HT-29 (cell line): ENCODE data around the gene ZNF682. TPM values are rescaled to one million over a fixed set of nuclear protein-coding genes. Genes with fewer than 3 reads are reported as not detected.
"Not testable (repeated sequence)": the region's sequence is repeated elsewhere in the genome, so short reads cannot be mapped to it uniquely, and the experiment has no call there.

Experiments
- DNase-seq: peaks from one replicate; pipeline ENCODE4 v3.0.0-alpha.2; 2015; ENCODE audit warnings: low spot score
- total RNA-seq: library from RNA; depleted of rRNA; stranded (reverse); fragments of >200 nt; shearing (Covaris generic); gene quantifications from 2 replicates; pipeline ENCODE4 v1.2.3, GENCODE V29; 2014; rRNA removed

Gene ZNF682
- not detected in 2 replicates for total RNA-seq

- no peak for DNase-seq
Measured at GRCh38 chr19:20039203-20039723, at the start of gene ZNF682. Gene ZNF682, minus strand, starts transcription at chr19:20039505. Its CDS starts 160 bp downstream, at chr19:20039345.

- DNase-seq: not testable (repeated sequence)
Measured at GRCh38 chr19:20082876-20083275, 43.6 kb upstream of the ZNF682 start.

DNA sequence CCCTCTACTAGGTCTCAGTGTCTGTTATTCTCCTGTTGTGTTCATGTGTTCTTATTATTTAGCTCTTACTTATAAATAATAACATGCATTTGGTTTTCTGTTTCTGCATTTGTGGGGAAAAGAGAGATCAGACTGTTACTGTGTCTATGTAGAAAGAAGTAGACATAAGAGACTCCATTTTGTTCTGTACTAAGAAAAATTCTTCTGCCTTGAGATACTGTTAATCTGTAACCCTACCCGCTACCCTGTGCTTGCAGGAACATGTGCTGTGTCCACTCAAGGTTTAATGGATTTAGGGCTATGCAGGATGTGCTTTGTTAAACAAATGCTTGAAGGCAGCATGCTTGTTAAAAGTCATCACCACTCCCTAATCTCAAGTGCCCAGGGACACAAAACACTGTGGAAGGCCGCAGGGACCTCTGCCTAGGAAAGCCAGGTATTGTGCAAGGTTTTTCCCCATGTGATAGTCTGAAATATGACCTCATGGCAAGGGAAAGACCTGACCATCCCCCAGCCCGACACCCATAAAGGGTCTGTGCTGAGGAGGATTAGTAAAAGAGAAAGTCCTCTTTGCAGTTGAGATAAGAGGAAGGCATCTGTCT, 43.0 kb upstream of the ZNF682 start:
- not testable (repeated sequence) for DNase-seq

GRCh38 chr19:20080656-20081055, 41.4 kb upstream of the ZNF682 start:
- no peak for DNase-seq

DNA sequence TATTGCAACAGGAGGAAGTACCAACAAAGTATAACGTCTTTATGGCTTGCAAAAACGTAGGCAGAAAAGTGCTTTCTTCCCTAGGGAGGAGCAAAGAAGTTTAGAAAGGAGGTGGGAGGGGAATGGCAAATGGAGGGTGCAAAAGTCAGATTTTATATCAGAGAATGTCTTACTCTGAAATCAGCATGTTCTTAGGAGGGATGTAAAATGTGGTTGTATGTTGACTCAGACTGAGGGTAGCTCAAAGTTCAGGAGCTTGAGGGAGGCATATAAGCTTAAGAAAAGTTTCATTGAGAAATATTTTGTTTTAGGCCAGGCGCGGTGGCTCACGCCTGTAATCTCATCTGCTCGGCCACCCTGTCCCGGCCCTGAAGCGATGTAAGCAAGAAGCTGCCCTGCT, 40.2 kb upstream of the ZNF682 start:
- no peak for DNase-seq

GRCh38 chr19:20078581-20079031, 39.3 kb upstream of the ZNF682 start:
- no peak for DNase-seq

- DNase-seq: no peak
Measured at GRCh38 chr19:20077791-20078463, 38.6 kb upstream of the ZNF682 start, which contains the start of gene ZNF90. Gene ZNF90, plus strand, starts transcription at chr19:20078000. Its CDS starts 133 bp downstream, at chr19:20078133.

DNA sequence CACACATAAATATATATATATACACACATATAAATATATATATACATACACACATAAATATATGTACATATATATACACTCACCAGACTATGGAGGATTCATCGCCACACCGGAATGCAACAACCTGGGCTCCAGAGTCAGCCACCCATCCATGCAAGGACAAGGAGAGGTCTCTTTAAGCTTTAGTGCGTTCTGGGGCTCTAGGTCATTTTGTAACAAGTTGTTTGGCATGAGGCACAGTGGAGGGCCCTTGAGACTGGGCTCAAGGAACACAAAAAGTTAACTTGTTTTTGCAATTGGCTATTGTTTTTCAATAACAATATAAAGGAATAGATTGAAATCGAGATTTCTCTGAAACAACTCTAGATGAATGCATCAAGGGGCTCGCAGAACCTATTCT, 33.6 kb upstream of the ZNF682 start:
- DNase-seq: no peak

- DNase-seq: no peak
Measured at GRCh38 chr19:20070691-20071090, 31.4 kb upstream of the ZNF682 start.

GRCh38 chr19:20068559-20068958, 29.3 kb upstream of the ZNF682 start:
- not testable (repeated sequence) for DNase-seq

DNA sequence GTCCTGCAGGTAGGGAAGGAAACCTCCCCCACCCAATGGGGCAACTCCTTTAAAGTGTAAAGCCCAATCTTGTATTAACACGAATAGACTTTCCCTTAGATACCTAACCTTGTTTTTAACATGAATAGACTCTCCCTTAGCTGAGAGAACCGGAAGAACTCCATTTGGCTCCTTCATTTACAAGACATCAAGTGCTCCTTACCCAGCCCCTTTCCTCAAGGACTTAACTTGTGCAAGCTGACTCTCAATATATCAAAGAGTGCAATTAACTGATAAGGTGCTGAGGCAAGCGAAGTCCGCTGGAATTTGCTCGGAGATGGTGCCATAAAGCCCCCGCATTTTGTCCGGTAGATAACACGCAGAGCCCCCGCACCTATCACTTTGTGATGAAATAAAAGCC, 28.6 kb upstream of the ZNF682 start:
- no peak for DNase-seq

GRCh38 chr19:20066861-20067260, 27.6 kb upstream of the ZNF682 start:
- DNase-seq: no peak

GRCh38 chr19:20060282-20060681, 21.0 kb upstream of the ZNF682 start:
- no peak for DNase-seq

DNA sequence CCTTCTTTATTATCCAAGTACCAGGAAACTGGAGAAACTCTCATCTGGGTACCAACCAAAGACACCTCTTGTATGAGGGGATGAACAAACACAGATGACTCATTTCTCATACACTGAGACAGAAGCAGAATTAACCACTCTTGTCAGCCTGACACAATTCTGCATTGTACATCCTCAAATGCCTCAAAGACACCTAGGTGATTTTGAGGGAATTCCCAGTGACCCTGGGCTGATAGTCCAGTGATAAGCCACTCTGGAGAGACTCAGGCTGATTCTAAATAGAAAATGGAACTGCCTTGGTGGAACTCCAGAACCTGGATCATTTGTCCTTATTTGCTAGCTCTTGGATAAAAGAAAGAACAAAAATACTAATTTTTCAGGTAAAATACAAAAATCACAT, 19.4 kb upstream of the ZNF682 start:
- not testable (repeated sequence) for DNase-seq

DNA sequence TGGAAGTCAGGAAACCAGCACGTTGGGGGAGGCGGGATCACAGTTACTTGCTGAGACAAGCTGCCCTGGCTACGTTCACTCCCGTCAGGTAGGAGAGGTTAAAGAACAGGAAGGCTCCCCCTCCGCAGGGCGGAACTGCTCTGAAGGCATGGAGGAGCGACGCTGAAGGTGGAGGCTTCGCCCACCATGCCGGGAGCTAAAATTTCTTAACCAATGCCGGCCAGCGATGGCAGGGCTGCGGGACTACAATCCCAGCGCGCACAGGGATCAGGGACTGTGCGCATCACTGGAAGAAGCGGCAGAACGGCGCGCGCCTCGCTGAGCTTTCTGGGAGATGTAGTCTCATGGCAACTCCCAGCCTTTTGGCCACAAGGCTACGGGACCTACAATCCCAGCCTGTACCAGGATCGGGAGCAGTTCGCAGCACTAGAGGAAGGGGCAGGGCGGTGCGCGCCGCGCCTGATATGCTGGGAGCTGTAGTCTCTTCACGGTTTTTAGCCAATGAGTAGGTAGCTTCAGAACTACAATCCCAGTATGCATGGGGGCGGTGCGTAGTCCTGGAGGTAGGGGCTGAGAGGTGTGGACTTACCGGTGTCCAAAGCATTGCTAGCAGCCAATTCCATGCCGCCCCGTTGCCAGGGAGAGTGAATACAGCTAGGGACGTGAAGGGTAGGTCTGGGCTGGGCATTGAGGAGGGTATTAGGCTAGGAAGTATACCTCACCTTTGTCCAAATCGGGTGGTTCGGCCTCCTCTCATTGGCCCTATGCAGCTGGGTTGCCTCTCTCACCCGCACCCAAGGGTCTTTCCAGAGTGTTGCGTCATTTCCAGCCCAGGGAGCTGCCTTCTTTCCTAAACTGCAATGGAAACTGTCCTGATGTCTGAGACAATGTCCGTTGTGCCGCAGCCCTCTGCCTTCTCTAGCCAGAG, 12.8 kb upstream of the ZNF682 start:
- DNase-seq: no peak

- not testable (repeated sequence) for DNase-seq
Measured at GRCh38 chr19:20045742-20046141, 6.4 kb upstream of the ZNF682 start.

GRCh38 chr19:20044663-20045062, 5.4 kb upstream of the ZNF682 start:
- DNase-seq: no peak

DNA sequence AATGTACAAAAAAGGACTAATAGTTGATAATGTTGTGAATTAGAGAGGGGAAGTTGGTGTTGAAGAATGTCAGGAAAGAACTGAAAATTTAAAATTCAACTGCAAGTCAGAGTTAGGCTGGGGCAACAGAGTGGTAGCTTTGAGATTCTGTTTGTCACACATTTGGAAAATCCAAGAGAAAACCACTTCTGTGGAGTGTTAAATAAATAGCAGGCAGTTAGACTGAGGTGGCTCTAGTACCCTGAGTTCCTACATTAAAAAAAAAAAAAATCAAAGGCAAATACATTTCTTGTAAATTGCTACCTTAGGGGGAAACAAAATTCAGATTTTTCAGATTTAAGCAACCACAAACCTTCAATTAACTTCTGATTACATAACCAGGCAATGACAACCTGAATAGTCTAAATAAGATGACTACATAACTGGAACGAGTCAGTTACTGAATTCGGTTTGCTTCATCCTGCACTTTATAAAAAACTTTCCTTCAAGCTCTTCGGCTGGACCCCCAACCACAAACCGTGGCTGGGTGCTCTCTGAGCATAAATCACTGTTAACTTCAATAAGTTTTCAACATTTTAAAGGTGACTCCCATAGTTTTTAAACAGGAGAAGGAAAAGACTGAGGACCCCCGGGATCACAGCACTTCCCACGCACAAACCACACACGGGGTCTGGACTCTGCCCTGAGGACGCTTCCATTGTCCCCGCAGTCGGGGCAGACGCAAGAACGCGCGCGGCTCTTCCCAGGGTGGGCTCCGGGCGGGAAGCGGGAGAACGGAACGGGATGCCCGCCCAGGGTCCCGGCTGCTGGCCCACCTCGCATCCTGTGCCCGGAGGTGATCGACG, 725 bp downstream of the ZNF682 start:
- no peak for DNase-seq

DNA sequence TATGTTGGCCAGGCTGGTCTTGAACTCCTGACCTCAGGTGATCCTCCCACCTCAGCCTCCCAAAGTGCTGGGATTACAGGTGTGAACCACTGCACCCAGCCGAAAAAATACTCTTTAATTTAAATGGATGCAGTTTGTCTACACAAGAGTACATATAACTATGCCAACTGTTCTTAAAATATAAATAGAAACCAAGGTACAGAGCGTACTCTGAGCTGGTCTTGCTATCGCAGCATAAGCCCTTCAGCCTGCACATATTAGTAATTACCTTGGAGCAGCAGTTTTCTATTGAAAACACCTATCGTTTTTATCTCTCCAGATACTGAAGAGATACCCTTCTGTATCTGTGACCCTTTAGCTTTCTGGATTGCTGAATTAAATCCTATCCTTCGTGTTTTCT, 3.4 kb downstream of the ZNF682 start:
- DNase-seq: no peak

GRCh38 chr19:20028611-20029010, 10.7 kb downstream of the ZNF682 start:
- DNase-seq: no peak

DNA sequence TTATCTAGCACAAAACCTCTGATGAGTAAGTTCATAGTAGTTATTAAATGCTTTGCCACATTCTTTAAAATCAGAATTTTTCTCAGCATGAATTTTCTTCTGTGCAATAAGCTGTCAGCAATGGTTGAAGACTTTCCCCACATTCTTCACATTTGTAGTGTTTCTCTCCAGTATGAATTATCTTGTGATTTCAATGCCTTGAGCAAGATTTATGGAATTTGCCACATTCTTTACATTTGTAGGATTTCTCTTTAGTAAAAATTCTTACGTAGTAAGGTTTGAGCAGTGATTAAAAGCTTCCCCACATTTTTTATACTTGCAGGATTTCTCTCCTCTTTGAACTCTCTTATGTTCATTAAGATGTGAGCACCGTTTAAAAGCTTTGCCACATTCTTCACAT, 33.6 kb downstream of the ZNF682 start:
- no peak for DNase-seq
